ENCODE measurements around the gene PHOX2B. TPM values are rescaled to one million over a fixed set of nuclear protein-coding genes. Genes with fewer than 3 reads are reported as not detected.
"Not testable (repeated sequence)": the region's sequence is repeated elsewhere in the genome, so short reads cannot be mapped to it uniquely, and the experiment has no call there.

Gene PHOX2B
- total RNA-seq, 2 donors from 2014 or later: not detected

DNA sequence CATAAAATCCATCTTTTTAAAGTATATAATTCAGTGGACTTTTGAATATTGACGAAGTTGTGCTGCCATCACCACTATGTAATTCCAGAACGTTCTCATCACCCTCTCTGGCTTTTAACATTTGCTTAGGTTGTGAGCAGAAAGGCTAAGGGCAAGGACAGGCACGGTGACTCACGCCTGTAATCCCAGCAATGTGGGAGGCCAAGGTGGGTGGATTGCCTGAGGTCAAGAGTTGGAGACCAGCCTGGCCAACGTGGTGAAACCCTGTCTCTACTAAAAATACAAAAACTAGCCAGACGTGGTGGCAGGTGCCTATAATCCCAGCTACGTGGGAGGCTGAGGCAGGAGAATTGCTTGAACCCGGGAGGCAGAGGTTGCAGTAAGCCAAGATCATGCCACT is 11.0 kb downstream of the PHOX2B start:
- peaks cover 21% of the 10 kb centered on the region for H3K27me3 Mint-ChIP-seq
- H3K36me3 Mint-ChIP-seq (ENCODE audit: low read depth); ATAC-seq (replicated peaks); H3K4me3 Mint-ChIP-seq; H3K9me3 Mint-ChIP-seq; H3K27ac Mint-ChIP-seq; H3K4me1 Mint-ChIP-seq: not testable (repeated sequence)

DNA sequence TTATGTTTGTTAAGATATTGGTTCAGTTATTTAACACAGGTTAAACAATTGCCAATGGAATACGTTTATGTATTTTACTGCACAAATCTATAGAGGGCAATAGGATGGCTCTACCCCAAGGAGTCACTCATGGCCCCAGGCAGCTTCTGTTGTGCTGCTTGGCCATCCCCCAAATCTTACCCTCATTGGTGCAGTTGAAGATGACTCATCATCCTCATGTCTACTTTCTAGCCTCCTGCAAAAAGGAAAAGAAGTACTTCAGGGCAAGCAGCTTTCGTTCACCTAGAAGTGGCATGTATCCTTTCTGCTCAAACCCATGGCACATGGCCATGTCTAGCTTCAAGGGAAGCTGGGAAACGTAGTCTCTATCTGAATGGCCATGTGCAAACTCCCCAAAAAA is 14.2 kb downstream of the PHOX2B start:
- no peaks in the 10 kb centered on the region for H3K4me1 Mint-ChIP-seq
- no peak overlapping the region for H3K4me3 Mint-ChIP-seq
- peaks cover 16% of the 10 kb centered on the region for H3K27me3 Mint-ChIP-seq
- ATAC-seq (replicated peaks): no peak
- no peaks in the 10 kb centered on the region for H3K36me3 Mint-ChIP-seq (ENCODE audit: low read depth)
- peaks cover 3% of the 10 kb centered on the region for H3K9me3 Mint-ChIP-seq
- H3K27ac Mint-ChIP-seq: no peak overlapping the region

DNA sequence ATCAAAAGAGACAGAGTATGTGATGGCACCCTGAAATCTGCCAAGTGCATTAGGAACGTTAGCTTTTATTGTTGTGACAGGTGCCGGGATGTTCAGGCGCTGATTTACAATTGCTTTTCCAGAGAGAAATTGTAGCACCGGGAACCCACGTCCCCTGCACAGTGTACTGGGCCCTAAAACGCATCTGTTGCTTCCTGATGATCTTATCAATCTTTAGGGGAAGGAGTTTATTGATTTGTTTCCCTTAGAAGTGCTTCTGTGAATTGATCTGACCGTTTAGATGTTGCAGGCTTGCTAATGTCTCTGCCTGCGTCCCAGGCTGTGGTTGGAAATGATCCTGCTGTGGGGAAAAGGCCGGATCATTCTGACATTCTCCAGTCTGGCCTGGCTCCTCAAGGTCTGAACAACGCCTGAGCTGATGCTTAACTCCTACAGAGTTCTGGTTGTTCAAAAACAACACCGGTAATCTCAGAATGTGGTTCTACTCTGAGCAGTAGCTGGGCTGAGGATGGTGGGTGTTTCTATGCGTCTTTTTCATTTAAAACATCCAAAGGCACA is 16.9 kb downstream of the PHOX2B start:
- no peak overlapping the region for H3K4me3 Mint-ChIP-seq
- ATAC-seq (replicated peaks): no peak
- no peaks in the 10 kb centered on the region for H3K9me3 Mint-ChIP-seq
- no peaks in the 10 kb centered on the region for H3K4me1 Mint-ChIP-seq
- H3K27me3 Mint-ChIP-seq: peaks cover 20% of the 10 kb centered on the region
- no peak overlapping the region for H3K27ac Mint-ChIP-seq
- H3K36me3 Mint-ChIP-seq (ENCODE audit: low read depth): no peaks in the 10 kb centered on the region

DNA sequence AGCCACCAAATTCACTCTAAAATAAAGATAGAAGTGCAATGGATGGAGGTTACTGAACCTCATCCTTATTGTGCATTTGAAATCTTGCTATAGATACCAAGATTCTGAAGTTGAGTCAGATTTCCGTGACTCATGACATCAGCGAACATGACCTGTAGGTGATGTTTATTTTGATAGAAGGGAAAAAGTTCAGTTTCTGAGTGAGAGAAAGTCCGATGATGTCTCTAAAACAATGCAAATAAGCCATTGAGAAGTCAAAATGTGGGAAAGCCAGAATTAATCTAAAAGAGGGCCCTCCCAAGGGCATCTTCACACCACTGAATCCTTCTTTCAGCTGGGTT is 20.0 kb downstream of the PHOX2B start:
- Mint-ChIP-seq H3K9me3 (peaks cover 9% of the 10 kb centered on the region), H3K36me3 (ENCODE audit: low read depth) (no peaks in the 10 kb centered on the region), H3K4me3 (no peak overlapping the region), H3K4me1 (no peaks in the 10 kb centered on the region), H3K27me3 (peaks cover 17% of the 10 kb centered on the region), H3K27ac (no peak overlapping the region)
- peak; percentile 16 for ATAC-seq (replicated peaks)

DNA sequence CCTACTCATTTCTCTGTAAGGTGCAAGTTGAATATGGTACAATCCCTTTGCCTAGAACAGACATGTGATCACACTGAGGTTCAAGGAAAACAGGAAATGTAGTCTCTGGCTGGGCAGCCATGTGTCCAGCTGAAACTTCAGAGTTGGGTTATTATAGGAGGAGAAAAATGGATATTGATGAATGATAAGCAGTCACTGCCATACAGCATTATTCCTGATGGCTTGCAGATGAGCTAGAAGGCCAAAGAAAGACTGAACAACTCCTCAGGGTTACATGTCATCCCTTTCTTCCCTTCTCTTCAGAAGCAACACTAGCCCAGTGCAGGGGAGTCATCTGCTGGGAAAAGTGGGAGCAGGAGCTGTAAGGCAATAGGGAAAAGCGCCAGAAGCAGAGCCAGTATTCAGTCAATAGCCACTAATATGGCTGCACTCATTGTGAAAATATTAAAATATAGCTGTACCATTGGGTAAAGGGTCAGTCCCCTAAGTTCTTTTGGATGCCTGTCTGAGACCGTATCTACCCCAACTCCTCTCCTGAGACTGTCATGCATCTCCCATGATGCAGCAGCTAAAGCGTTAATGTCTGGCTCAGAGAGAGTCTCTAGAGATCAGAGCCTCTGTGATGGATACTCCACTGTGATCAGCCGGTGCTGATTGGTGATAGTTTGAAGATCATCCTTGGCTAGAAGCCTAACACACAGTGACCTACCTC is 20.5 kb downstream of the PHOX2B start:
- Mint-ChIP-seq H3K4me3 (no peak overlapping the region), H3K27me3 (peaks cover 17% of the 10 kb centered on the region), H3K36me3 (ENCODE audit: low read depth) (no peaks in the 10 kb centered on the region), H3K4me1 (no peaks in the 10 kb centered on the region), H3K9me3 (peaks cover 9% of the 10 kb centered on the region), H3K27ac (no peak overlapping the region)
- no peak for ATAC-seq (replicated peaks)

DNA sequence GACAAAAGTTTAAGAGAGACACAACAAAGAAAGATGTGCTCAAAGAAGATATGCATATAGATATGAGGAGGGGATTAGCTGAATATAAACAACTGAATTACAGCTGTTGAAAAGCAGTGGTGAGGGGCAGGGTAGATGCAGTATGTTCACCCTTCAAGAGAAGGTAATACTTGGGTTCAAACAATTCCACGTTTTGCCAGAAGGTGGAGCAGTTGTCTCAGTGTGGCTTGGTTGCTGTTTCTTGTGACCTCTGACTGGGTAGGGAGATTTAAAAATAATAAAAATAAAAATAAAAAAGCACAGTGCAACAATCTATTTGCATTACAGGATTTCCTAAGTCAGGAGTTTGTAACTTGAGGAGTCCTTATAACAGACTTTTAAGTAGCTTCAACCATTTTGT is 23.3 kb downstream of the PHOX2B start:
- Mint-ChIP-seq H3K4me1 (no peaks in the 10 kb centered on the region), H3K27me3 (peaks cover 18% of the 10 kb centered on the region), H3K4me3 (no peak overlapping the region), H3K9me3 (peaks cover 9% of the 10 kb centered on the region), H3K27ac (no peak overlapping the region), H3K36me3 (ENCODE audit: low read depth) (no peaks in the 10 kb centered on the region)
- ATAC-seq (replicated peaks): no peak

DNA sequence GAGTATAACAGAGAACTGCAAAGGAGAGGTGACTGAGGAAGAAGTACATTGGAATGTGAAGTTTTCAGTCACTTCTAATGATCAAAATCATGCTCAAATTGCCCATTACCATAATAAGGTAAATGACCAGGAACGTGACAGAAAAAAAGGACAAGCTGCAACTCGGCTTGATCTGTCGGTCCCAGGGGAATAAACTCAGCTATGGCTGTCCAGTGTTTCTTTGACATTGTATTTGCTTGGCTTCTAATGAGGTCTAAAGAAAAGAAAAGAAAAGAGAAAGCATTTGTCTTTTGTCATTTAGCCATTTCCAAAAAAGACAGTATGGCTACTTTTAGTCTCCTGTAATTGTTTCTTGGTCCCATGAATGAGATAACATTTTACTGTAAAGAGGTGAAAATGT is 25.2 kb downstream of the PHOX2B start:
- H3K27me3 Mint-ChIP-seq: peaks cover 19% of the 10 kb centered on the region
- no peaks in the 10 kb centered on the region for H3K36me3 Mint-ChIP-seq (ENCODE audit: low read depth)
- H3K4me1 Mint-ChIP-seq: no peaks in the 10 kb centered on the region
- no peak overlapping the region for H3K27ac Mint-ChIP-seq
- no peak overlapping the region for H3K4me3 Mint-ChIP-seq
- no peak for ATAC-seq (replicated peaks)
- peaks cover 9% of the 10 kb centered on the region for H3K9me3 Mint-ChIP-seq

DNA sequence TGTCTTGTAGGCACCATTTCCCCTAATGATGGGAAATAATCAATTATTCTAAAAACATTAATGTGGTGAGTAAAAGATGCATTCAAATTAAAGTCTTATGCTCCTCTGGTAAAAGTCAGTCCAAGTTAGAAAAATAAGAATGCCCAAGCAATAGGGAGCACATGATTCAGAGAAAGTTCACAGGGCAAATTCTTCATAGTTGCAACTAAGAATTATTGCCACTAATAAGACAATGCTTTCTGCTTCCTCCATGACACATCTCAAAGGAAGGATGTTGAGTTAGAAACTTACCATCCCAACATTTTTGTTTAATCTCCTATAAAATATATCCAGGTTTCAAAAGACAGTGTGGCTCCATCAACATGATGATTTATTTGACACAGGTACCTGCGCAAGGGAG is 26.3 kb downstream of the PHOX2B start:
- Mint-ChIP-seq H3K27me3 (peaks cover 15% of the 10 kb centered on the region), H3K4me1 (no peaks in the 10 kb centered on the region), H3K36me3 (ENCODE audit: low read depth) (no peaks in the 10 kb centered on the region), H3K27ac (no peak overlapping the region), H3K4me3 (no peak overlapping the region), H3K9me3 (peaks cover 9% of the 10 kb centered on the region)
- no peak for ATAC-seq (replicated peaks)

DNA sequence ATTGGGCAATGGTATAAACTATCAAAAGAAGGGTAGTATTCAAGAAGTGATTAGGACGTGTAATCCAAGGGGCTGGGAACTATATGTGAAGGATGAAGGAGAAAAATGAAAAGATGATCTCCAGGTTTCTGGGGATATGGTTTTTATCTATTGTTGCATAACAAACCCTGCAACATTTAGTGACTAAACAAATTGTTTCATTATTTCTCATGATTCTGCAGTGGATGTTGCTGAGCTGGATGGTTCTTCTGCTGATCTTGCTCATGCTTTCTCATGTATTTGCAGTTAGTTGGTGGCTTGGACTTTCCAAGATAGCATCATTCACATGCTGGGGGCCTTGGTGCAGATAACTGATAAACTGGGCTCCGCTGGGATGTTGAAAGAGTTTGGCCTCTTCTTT is 29.1 kb downstream of the PHOX2B start:
- no peak for ATAC-seq (replicated peaks)

DNA sequence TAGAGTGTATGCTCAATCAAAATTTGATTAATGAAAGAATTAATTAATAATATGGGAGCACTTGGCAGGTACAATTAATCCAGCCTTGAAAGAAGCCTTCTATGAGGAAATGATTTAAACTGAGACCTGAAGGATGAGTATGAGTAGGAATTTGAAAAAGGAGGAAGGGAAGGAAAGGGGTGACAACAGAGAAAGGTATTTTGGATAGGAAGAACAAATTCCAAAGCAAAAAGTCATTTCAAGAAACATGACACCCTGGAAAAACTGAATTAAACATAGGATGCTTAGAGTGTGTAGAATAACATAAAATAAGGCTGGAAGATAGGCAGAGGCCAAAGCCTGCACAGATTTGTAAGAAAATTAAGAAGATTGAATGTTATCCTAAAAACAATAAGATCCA is 29.6 kb downstream of the PHOX2B start:
- no peaks in the 10 kb centered on the region for H3K9me3 Mint-ChIP-seq
- H3K27me3 Mint-ChIP-seq: peaks cover 17% of the 10 kb centered on the region
- H3K4me1 Mint-ChIP-seq: no peaks in the 10 kb centered on the region
- ATAC-seq (replicated peaks): no peak
- H3K27ac Mint-ChIP-seq: no peak overlapping the region
- H3K36me3 Mint-ChIP-seq (ENCODE audit: low read depth): no peaks in the 10 kb centered on the region
- H3K4me3 Mint-ChIP-seq: no peak overlapping the region

More for the DNA sequence above, 29.1 kb downstream of the PHOX2B start:
- peaks cover 17% of the 10 kb centered on the region for H3K27me3 Mint-ChIP-seq
- no peaks in the 10 kb centered on the region for H3K9me3 Mint-ChIP-seq
- H3K36me3 Mint-ChIP-seq (ENCODE audit: low read depth): no peaks in the 10 kb centered on the region
- no peaks in the 10 kb centered on the region for H3K4me1 Mint-ChIP-seq
- H3K27ac Mint-ChIP-seq: no peak overlapping the region
- H3K4me3 Mint-ChIP-seq: no peak overlapping the region

DNA sequence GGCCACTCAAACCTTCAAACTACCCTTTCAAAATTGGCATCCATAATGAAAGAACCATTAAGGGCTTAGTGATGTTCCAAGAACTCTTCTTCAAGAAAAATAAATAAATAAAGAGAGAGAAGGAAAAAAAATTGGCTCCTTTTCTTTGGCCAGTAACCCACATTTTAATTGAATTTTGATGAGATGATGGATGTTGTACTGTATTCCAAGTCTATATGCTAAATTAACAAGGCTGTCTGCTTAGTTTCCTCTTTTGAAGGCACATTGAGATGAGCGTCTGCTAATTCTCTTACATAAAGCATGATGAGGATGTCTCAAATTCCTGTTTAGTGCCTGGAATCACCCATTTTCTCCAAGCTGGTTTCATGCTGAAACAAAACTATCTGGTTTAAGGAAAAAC is 33.4 kb downstream of the PHOX2B start:
- ATAC-seq (replicated peaks): no peak
- Mint-ChIP-seq H3K4me3 (no peak overlapping the region), H3K9me3 (no peaks in the 10 kb centered on the region), H3K27ac (no peak overlapping the region), H3K4me1 (no peaks in the 10 kb centered on the region), H3K27me3 (peaks cover 13% of the 10 kb centered on the region), H3K36me3 (ENCODE audit: low read depth) (no peaks in the 10 kb centered on the region)

DNA sequence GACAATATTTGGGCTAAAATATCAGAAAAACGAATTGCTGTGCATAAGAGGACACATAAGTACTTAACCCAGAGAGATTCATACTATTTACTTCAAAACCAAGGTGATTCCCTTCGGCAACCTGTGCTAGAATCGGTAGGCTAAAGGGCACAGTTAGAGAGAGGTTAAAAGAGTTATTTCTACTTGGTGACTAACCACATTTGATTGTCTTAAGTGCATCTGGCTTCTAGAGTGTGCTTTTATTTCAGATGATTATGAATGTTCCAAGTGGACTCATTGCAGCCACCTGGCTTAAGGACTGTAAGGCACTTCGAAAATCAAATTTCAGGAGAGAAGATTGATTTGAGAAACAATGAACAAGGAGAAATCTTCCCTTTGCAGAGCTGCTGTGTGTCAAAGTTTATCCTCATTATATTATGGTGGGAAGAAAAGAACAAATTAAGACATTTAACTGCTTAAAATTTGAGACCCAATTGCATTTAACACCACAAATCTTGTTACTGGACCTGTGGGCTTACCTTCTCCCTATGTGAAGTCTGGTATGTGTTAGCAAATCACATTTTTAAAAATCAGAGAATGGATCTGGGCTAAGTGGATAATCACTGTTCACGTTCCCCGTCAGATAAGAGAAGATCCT is 34.0 kb downstream of the PHOX2B start:
- Mint-ChIP-seq H3K27ac (no peak overlapping the region), H3K4me1 (no peaks in the 10 kb centered on the region), H3K9me3 (no peaks in the 10 kb centered on the region), H3K36me3 (ENCODE audit: low read depth) (no peaks in the 10 kb centered on the region), H3K27me3 (peaks cover 8% of the 10 kb centered on the region), H3K4me3 (no peak overlapping the region)
- ATAC-seq (replicated peaks): no peak

DNA sequence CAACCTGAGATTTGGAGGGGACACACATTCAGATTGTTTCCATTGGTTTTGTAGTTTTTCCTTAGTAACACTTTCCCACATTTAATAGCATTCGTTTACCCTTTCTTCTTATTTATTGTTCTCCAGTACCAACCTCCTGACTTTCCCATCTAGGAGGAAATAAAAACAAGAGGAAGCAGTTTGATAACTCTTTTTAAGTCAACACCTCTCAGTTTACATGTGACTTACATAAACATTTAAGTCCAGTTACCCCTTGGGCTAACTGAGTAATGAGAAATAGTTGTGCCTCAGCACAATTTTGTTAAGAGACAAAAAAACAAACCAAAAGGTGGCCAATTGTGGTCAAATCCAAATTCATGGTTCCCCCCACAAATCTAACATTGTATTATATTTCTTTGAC is 34.8 kb downstream of the PHOX2B start:
- Mint-ChIP-seq H3K4me3 (no peak overlapping the region), H3K4me1 (no peaks in the 10 kb centered on the region), H3K27me3 (peaks cover 8% of the 10 kb centered on the region), H3K36me3 (ENCODE audit: low read depth) (no peaks in the 10 kb centered on the region), H3K27ac (no peak overlapping the region), H3K9me3 (no peaks in the 10 kb centered on the region)
- ATAC-seq (replicated peaks): no peak

DNA sequence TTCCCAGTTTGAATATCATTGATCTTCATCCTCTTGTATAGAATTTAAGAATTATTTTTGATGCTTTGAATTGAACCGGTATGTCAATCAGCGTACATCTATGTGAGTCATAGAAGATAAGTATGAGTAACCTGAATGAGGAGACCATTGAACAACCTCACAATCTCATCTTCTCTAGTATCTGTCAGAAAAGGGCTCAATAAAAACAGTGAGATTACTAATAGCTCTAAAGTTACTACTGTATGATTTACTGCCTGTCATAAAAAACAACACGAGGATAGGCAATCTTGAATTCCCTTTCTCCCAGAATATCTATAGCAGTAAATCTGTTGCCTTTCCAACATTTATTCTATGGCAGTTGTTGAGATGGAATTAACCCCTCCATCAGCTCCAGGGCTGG is 36.1 kb downstream of the PHOX2B start:
- no peaks in the 10 kb centered on the region for H3K36me3 Mint-ChIP-seq (ENCODE audit: low read depth)
- H3K27me3 Mint-ChIP-seq: peaks cover 12% of the 10 kb centered on the region
- H3K27ac Mint-ChIP-seq: no peak overlapping the region
- no peaks in the 10 kb centered on the region for H3K9me3 Mint-ChIP-seq
- H3K4me3 Mint-ChIP-seq: no peak overlapping the region
- ATAC-seq (replicated peaks): no peak
- H3K4me1 Mint-ChIP-seq: no peaks in the 10 kb centered on the region

DNA sequence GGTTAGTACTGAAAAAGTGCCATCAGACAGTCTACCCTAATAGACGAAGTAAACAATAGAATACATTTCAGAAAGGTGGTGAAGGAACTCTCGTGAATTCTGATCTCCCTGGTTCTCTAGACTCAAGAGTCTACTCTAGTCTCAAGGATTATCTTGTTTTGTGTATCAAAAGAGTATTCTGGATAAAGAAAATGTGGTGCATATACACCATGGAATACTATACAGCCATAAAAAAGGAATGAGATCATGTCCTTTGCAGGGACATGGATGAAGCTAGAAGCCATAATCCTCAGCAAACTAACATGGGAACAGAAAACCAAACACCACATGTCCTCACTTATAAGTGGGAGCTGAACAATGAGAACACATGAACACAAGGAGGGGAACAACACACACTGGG is 36.9 kb downstream of the PHOX2B start:
- ATAC-seq (replicated peaks); H3K27ac Mint-ChIP-seq; H3K4me3 Mint-ChIP-seq; H3K36me3 Mint-ChIP-seq (ENCODE audit: low read depth); H3K9me3 Mint-ChIP-seq; H3K4me1 Mint-ChIP-seq: not testable (repeated sequence)
- H3K27me3 Mint-ChIP-seq: peaks cover 12% of the 10 kb centered on the region

Data from activated T-helper 17 cell treated with anti-CD3 and anti-CD28 coated beads, Interleukin-2, amount 50 U/mL, for 72 hours (primary cell).